ENCODE results near the gene OPA3.

OPA3 gene

DNA sequence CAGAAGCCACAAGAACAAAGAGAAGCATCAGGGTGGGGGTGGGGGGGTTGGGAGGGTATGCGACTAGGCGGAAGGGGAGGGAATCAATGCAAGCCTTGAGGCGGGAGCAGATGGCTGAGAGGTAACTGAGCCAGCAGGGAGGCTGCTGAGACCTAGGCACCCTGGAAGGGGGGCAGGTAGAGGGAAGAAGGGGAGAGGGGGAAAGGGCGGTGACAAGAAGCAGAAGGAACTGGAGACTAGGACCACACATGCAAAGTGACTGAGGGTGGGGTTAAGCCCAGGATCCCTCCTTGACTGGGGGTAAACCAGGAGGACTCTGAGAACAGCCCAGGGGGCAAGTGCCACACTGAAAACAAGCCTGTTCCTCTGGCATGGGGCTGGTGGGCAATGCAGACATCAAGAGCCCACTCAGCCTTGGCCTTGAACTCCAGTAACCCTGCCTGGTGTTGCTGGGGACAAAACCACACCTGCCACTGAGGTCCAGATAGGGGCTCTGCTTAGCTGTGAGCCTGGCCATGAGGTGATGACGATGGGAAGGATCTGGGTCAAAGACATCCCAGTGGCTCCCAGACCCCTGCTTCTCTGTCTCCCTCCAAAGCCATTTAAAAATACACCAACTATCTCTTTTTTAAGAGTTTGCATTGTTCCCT lies 20.3 kb downstream of the OPA3 start:
- DNase-seq, result no peak

DNA sequence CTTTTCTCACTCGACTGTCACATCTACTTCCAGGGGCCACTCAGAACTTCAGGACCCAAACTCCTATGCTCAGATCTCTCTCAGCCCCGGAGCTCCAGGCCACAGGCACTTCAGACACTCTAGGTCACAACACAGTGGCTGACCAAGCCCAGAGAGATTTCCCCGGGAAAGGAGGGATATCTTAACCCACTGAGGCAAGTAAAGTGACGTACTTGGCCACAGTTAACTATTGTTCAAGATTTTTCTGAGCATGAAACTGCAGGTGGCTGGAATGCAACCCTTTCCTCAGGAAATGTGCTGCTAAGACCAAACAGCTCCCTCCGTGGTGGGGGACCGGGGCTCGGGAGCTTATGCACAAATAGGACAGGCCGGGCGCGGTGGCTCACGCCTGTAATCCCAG lies 23.9 kb downstream of the OPA3 start:
- DNase-seq, result no peak

DNA sequence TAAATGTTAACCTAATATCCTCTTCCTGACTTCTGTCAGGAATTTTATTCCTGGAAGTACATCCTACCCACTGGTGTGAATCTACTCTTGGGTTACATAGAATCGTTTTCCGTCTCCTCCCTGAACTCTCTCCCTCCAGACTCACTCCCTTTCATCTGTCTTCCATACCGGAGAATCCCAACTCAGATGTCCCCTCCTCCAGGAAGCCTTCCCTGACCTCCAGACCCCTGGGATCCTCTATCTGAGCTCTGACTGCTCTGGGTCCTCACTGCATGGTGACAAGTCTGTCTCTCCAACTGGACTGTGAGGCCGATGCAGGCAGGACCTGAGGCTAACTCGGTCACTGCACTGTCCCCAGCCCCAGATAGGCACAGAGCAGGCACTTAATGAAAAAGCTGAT lies 24.6 kb downstream of the OPA3 start:
- DNase-seq, result no peak

- peak; percentile 20 for DNase-seq
Measured at GRCh38 chr19:45558399-45558878, 26.2 kb downstream of the OPA3 start.

DNA sequence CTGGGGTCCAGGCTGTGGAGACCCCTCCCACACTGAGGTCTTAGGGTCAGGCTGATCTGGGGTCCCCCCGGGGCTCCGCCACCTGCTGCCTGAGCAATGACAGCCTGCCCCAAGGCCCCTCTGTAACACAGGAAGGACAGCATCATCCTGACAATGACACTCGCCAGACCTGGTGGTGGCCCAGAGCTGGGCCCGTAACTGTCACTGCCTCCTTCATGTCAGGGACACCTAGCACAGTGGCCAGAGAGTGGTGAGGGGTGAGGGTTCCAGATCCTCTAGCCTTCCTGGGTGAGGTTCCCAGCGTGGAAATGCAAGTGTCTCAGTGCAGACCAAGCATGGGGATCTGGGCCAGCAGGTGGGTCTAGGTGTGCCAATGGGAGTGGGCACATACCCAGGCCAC lies 27.8 kb downstream of the OPA3 start:
- DNase-seq, result no peak

DNA sequence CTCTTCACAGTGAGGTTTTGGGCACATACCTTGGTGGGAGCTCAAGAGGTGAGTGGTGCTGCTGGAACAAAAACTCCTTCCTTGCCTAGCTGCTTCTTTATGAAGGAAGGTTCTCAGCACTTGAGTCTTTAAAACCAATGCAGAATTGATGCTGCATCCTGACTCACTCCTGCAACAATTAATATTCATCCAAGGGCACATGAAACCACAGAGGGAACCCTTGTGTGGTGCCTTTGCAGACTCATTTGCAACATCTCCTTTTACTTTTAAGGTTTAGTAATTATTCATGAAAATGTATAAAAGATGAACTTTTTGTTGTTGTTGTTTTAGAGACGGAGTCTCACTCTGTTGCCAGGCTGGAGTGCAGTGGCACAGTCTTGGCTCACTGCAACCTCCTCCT lies 30.1 kb downstream of the OPA3 start:
- no peak for DNase-seq

DNA sequence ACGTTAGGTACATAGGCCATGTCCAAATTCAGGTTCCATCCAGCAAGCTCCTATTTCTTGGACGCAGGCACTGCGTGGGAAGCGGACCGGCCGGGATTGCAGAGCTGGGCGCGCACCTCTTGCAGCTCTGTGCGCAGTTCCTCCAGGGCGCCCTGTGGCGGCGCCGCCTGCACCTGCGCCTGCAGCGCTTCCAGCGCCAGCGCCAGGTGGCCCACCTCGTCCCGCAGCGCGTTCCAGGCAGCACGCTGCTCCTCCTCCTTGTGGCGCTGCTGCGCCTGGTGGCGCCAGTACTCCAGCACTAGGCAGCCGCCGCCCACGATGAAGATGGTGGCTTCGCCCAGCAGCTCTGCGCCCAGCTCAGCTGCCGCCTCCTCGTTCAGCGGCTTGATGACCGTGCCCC lies 31.1 kb downstream of the OPA3 start:
- no peak for DNase-seq

GRCh38 chr19:45547965-45548609 lies 36.5 kb downstream of the OPA3 start:
- DNase-seq, result peak; percentile 49

DNA sequence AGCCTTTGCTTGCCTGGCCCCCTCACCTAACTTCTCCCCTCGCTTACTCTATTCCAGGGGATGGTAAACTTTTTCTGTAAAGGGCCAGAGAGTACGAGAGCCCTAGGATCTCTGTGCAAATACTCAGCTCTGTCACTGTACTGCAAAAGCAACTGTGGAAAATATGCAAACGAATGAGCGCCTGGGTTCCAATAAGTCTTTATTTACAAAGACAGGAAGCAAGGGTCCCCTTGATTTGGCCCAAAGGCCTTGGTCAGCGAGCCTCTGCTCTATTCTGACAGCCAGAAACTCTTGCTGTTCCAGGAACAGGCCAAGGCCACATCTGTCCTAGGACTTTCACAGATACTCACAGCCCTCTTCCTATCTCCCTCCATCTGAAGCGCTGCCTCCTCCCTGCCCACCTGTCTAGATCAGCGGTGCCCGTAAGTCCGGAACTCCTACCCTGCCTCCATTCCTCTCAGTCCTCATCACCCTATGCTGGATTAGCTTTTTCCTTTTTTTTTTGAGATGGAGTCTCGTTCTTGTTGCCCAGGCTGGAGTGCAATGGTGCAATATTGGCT lies 37.3 kb downstream of the OPA3 start:
- DNase-seq, result no peak

DNA sequence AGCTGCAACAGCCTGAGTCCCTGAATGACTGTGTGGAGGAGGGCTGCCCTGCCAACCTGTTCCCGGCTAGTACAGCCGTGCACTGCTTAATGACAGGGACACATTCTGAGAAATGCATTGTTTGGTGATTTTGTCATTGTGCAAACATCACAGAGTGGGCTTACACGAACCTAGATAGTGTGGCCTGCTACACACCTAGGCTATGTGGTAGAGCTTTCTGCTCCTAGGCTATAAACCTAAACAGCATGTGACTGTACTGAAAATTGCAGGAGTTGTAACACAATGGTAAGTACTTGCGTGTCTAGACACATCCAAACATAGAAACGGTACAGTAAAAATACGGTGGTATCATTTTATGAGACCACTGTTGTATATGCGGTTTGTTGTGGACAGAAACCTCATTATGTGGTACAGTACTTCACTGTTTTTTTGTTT lies 42.4 kb downstream of the OPA3 start:
- DNase-seq, result no peak

DNA sequence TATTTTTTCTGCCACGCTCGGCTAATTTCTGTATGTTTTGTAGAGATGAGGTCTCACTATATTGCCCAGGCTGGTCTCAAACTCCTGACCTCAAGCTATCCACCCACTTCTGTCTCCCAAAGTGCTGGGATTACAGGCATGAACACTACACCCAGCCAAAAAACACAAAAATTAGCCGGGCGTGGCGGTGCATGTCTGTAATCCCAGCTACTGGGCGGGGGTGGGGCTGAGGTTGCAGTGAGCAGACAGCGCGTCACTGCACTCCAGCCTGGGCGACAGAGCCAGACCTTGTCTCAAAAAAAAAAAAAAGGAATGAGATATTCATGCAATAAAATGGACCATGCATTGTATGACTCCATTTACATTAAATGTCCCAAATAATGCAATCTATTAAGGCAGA lies 45.1 kb downstream of the OPA3 start:
- DNase-seq, result no peak

- no peak for DNase-seq
Measured at GRCh38 chr19:45531349-45531748, 53.3 kb downstream of the OPA3 start.

- no peak for DNase-seq
Measured at GRCh38 chr19:45529420-45529785, 55.2 kb downstream of the OPA3 start.

DNA sequence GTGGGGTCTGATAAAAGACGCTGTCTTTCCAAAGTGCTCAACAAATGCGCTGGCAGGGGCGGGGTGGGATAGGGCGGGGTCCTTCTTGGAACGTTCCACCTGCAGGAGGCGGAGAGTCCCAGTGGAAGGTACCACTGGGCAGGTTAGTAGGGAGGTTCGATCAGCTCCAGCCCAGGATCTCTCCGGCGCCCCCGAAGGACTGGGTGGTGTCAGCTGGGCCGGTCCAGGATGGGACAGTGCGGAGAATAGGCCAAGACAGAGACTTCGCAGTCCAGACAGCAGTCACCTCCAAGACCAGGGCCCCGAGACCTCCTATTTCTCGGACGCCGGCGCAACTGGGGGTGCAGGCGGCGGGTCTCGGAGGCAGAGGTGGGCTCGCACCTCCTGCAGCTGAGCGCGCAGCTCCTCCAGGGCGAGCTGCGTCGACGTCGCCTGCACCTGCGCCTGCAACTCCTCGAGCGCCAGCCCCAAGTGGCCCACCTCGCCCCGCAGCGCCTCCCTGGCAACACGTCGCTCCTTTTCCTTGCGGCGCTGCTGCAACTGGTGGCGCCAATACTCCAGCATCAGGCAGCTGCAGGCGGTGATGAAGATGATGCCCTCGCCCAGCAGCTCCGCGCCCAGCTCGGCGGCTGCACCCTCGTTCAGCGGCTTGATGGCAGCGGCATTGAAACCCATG lies 55.7 kb downstream of the OPA3 start:
- no peak for DNase-seq

DNA sequence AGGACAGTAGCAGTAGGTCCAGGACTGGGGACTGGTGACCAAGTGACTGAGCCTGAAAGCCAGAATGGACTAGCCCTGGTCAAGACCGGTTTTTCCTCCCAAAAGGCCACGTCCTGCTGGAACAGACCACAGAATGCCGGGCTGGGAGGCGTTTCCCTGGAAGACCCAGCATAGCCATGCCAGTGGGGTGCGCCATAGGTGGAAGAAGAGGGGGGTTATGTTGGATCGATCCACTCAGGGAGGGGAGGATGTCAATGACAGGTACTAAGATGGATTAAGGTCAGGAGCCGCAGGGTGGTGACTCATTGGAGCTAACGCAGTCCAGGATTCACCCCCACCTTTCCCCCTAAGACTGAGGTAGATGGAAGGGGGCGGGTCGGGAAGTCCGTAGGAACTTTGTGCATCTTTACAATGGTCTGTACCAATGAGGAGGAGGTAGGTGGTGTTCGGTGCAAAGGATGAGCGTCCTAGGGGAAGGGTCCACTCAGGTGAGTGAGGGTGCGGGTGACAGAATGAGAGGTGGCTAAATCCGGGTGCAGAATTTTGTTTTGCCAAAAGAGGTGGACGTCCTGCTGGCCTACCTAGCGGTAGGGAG lies 56.4 kb downstream of the OPA3 start:
- no peak for DNase-seq

GRCh38 chr19:45527731-45528130 lies 56.9 kb downstream of the OPA3 start:
- no peak for DNase-seq

- DNase-seq, result no peak
Measured at GRCh38 chr19:45526971-45527370, 57.6 kb downstream of the OPA3 start.

DNA sequence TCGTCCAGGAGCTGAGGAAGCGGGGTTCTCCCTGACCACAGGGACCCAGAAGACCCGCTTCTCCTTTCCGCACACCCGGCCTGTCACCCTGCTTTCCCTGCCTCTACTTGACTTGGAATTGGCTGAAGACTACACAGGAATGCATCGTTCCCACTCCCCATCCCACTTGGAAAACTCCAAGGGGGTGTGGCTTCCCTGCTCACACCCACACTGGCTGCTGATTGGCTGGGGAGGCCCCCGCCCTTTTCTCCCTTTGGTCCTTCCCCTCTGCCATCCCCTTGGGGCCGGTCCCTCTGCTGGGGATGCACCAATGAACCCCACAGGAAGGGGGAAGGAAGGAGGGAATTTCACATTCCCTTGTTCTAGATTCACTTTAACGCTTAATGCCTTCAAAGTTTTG lies 58.5 kb downstream of the OPA3 start:
- peak; percentile 87 for DNase-seq

DNA sequence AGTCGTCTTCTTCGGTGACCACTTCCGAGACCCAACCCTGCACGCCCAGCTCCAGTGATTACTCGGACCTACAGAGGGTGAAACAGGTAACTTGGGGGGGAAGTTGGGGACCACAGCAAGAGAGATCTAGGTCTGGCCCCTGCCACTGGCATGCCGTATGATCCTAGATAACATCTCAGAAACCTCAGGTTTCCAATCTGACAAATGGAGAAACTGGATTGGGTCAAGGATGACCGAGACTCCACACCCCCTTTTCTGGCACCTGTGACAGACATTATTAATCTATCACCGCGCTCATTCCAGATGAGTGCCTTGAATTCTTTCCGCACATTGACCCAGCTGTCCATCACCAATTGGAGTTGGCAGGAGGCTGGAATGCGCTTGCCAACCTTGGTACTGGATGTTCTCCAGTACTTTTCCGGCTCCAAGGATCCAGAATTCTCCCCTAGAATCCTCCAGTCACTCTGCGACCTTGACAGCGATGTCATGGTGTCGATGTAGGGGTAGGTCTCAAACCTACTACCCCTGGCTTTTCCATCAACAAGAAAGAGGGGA lies 60.0 kb downstream of the OPA3 start:
- DNase-seq, result no peak

- peak; percentile 83 for DNase-seq
Measured at GRCh38 chr19:45523642-45524256, 60.9 kb downstream of the OPA3 start.

GRCh38 chr19:45522010-45522941 lies 62.3 kb downstream of the OPA3 start:
- DNase-seq, result no peak
